GM21423 (cell line): ENCODE data around the gene RAET1G.
"Not testable (repeated sequence)": the region's sequence is repeated elsewhere in the genome, so short reads cannot be mapped to it uniquely, and the experiment has no call there.

Experiments
- ATAC-seq: cut with Tn5 transposase; IDR thresholded peaks from one replicate; pipeline ENCODE4 v1.9.1; 2021; ENCODE audit warnings: mild to moderate bottlenecking, moderate library complexity; ENCODE audit not compliant: unreplicated experiment

The RAET1G gene

GRCh38 chr6:149954328-149954983, 31.5 kb upstream of the RAET1G start:
- not testable (repeated sequence) for ATAC-seq

GRCh38 chr6:149953934-149954327, 31.0 kb upstream of the RAET1G start:
- not testable (repeated sequence) for ATAC-seq

GRCh38 chr6:149953390-149953789, 30.5 kb upstream of the RAET1G start:
- ATAC-seq = not testable (repeated sequence)

GRCh38 chr6:149951626-149952025, 28.7 kb upstream of the RAET1G start:
- no peak for ATAC-seq

- ATAC-seq = no peak
Observed at GRCh38 chr6:149951096-149951495, 28.2 kb upstream of the RAET1G start.

- ATAC-seq = no peak
Observed at GRCh38 chr6:149950423-149950822, 27.5 kb upstream of the RAET1G start.

GRCh38 chr6:149948616-149949015, 25.7 kb upstream of the RAET1G start:
- no peak for ATAC-seq

GRCh38 chr6:149948011-149948410, 25.1 kb upstream of the RAET1G start:
- no peak for ATAC-seq

- not testable (repeated sequence) for ATAC-seq
Observed at GRCh38 chr6:149947533-149947932, 24.6 kb upstream of the RAET1G start.

GRCh38 chr6:149946631-149947030, 23.7 kb upstream of the RAET1G start:
- not testable (repeated sequence) for ATAC-seq

GRCh38 chr6:149945276-149945675, 22.4 kb upstream of the RAET1G start:
- ATAC-seq = not testable (repeated sequence)

- ATAC-seq = not testable (repeated sequence)
Observed at GRCh38 chr6:149943321-149943720, 20.4 kb upstream of the RAET1G start.

- ATAC-seq = no peak
Observed at GRCh38 chr6:149942461-149942829, 19.5 kb upstream of the RAET1G start.

- ATAC-seq = no peak
Observed at GRCh38 chr6:149941583-149942460, 18.9 kb upstream of the RAET1G start, which contains the start of gene ULBP2. TSS of gene ULBP2 (plus strand) at chr6:149942014. CDS start at chr6:149942073, 59 bp downstream.

- no peak for ATAC-seq
Observed at GRCh38 chr6:149940672-149940982, 17.7 kb upstream of the RAET1G start.

GRCh38 chr6:149939909-149940671, 17.2 kb upstream of the RAET1G start:
- no peak for ATAC-seq

GRCh38 chr6:149939356-149939648, 16.4 kb upstream of the RAET1G start:
- ATAC-seq = no peak

GRCh38 chr6:149938571-149939355, 15.8 kb upstream of the RAET1G start:
- ATAC-seq = peak; percentile 80

- ATAC-seq = not testable (repeated sequence)
Observed at GRCh38 chr6:149938013-149938570, 15.2 kb upstream of the RAET1G start.

GRCh38 chr6:149936743-149937142, 13.8 kb upstream of the RAET1G start:
- ATAC-seq = no peak

- no peak for ATAC-seq
Observed at GRCh38 chr6:149935668-149936067, 12.7 kb upstream of the RAET1G start.
